ENCODE results near the gene LY6G6D. TPM values are rescaled to one million over a fixed set of nuclear protein-coding genes. Genes with fewer than 3 reads are reported as not detected.

LY6G6D gene
- total RNA-seq, 3 donors from 2014 or later: 0.90 to 6.1 TPM; not detected in 1

DNA sequence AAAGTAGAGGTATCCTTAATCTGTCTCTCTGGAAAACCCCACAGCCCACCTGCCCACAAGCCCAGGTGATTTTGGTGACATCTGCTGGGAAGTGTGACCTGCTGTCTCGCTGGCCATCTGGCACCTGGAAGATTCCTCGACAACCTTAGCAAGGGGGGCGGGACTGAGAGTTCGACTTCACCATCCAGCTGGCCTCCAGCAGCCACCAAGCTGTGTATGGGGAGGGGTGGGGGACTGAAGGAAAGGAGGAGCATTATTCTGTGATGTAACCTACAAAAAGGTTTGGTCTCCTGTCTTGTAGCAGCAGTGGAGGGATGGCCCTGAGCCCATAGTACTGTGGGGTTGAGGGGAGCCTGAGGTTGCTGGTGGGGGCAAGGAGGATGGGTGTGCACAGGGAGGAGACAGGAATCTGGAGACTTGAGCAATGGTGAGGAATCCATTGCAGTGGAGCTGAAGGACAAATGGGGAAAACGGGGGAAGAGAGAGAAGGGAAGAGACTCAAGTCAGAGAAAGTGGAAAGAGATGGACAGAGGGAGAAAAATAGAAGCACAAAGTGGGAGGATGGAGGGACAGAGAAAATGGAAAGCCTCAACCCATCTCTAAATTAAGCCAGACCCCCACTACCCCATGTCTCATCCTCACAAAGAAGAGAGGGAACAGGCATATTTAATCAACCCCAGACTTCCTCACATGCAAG, 4.5 kb upstream of the LY6G6D start:
- intact Hi-C loops (cut with DNase I, micrococcal nuclease): no loop called here
- Histone ChIP-seq H3K36me3 (ENCODE audit: low read depth) (no peaks in the 10 kb centered on the region), H3K4me3 (no peak overlapping the region), H3K9me3 (no peaks in the 10 kb centered on the region), H3K4me1 (ENCODE audit: low read depth) (peaks cover 17% of the 10 kb centered on the region)
- DNase-seq: no peak
- no peak for TF ChIP-seq CTCF (IDR thresholded peaks at IDR 0.05)
- ATAC-seq: peak; percentile 5

DNA sequence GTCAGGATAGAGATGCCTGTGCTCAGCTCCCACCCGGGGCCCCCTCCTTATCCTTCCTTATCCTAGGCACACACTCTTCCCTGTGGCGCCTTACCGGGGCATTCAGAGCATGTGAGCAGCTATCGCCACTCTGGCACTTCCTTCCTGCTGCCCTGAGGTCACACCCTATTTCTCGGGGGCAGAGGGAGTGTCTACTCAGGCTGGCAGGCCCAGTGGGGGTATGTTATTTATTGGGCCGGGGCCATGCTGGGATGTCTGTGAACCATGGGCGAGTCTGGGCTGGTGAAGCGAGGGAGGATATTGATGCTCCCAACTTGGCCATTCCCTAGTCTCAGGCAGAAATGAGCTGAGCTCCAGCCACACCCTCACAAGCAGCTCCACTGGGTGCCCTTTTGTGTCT, 3.9 kb upstream of the LY6G6D start:
- intact Hi-C loops (cut with DNase I, micrococcal nuclease): no loop called here
- Histone ChIP-seq H3K36me3 (ENCODE audit: low read depth) (no peaks in the 10 kb centered on the region), H3K9me3 (no peaks in the 10 kb centered on the region), H3K4me1 (ENCODE audit: low read depth) (peaks cover 17% of the 10 kb centered on the region), H3K4me3 (no peak overlapping the region)
- peak in 2 of 3 donors; percentile 65 to 66 for DNase-seq
- peak; percentile 83 for ATAC-seq
- no peak for TF ChIP-seq CTCF (IDR thresholded peaks at IDR 0.05)

GRCh38 chr6:31712296-31712695, 2.9 kb upstream of the LY6G6D start:
- H3K36me3 ChIP-seq (ENCODE audit: low read depth): no peaks in the 10 kb centered on the region
- intact Hi-C loops (cut with DNase I, micrococcal nuclease): no loop called here
- DNase-seq (peak in 1 of 3 donors; percentile 47), ATAC-seq (peak; percentile 63)
- H3K9me3 ChIP-seq: no peaks in the 10 kb centered on the region
- H3K4me3 ChIP-seq: no peak overlapping the region
- TF ChIP-seq CTCF (IDR thresholded peaks at IDR 0.05): no peak
- peaks cover 17% of the 10 kb centered on the region for H3K4me1 ChIP-seq (ENCODE audit: low read depth)

- H3K9me3 ChIP-seq: no peaks in the 10 kb centered on the region
- DNase-seq: no peak
- H3K4me1 ChIP-seq (ENCODE audit: low read depth): peaks cover 25% of the 10 kb centered on the region
- H3K4me3 ChIP-seq: no peak overlapping the region
- TF ChIP-seq CTCF (IDR thresholded peaks at IDR 0.05): no peak
- H3K36me3 ChIP-seq (ENCODE audit: low read depth): no peaks in the 10 kb centered on the region
- no peak for ATAC-seq
- intact Hi-C loops (cut with DNase I, micrococcal nuclease): no loop called here
Observed at GRCh38 chr6:31713465-31713864, 1.7 kb upstream of the LY6G6D start.

DNA sequence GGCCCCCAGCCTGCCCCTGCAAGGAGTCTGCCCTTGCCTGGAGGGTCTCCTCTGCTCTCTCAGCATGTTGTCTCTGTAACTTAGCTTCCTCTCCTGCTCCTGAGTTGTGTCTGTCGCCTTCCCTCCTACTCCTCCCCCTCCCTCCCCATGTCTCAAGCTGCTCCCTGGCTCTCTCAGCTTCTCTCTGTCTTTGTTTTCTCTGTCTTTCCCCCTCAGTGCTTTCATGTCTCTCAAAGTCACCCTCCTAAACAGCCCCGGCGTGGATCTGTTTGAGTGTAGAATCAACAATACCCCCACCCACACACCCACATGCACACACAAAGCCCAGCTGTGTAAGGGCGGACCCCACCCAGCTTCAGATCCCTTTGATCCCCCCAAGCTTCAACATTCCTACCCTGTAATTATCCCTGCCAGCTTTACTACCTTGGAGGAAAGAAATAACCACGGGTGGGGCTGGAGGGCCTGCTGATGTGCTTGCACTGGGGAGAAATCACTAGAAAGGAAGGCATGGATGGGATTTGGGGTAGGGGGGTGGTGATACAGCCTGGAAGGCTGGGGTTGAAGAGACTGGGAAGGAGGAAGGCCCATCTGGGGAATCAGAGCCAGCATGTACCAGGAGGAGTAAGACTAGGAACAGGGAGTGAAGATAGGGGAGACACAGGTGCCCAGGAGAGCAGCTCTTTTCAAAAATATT, 1.0 kb upstream of the LY6G6D start:
- H3K4me3 ChIP-seq: no peak overlapping the region
- ATAC-seq (peak; percentile 29), DNase-seq (peak in 1 of 3 donors; percentile 44)
- H3K36me3 ChIP-seq (ENCODE audit: low read depth): no peaks in the 10 kb centered on the region
- H3K9me3 ChIP-seq: no peaks in the 10 kb centered on the region
- H3K4me1 ChIP-seq (ENCODE audit: low read depth): peaks cover 32% of the 10 kb centered on the region
- TF ChIP-seq CTCF (IDR thresholded peaks at IDR 0.05): no peak
- intact Hi-C loops (cut with DNase I, micrococcal nuclease): no loop called here

Measured in mucosa of descending colon (tissue), 3 donors.